ENCODE measurements around the gene KCNC1. TPM values are rescaled to one million over a fixed set of nuclear protein-coding genes. Genes with fewer than 3 reads are reported as not detected.
A peak's percentile ranks its signal among the peaks of the same experiment; 100 is the strongest.

The KCNC1 gene
- polyA plus RNA-seq, 1 experiment: not detected

- H3K4me3 ChIP-seq (ENCODE audit: low read depth, low read length): no peak overlapping the region
- POLR2A ChIA-PET: no interaction called here
- TF ChIP-seq, protein P1, sequence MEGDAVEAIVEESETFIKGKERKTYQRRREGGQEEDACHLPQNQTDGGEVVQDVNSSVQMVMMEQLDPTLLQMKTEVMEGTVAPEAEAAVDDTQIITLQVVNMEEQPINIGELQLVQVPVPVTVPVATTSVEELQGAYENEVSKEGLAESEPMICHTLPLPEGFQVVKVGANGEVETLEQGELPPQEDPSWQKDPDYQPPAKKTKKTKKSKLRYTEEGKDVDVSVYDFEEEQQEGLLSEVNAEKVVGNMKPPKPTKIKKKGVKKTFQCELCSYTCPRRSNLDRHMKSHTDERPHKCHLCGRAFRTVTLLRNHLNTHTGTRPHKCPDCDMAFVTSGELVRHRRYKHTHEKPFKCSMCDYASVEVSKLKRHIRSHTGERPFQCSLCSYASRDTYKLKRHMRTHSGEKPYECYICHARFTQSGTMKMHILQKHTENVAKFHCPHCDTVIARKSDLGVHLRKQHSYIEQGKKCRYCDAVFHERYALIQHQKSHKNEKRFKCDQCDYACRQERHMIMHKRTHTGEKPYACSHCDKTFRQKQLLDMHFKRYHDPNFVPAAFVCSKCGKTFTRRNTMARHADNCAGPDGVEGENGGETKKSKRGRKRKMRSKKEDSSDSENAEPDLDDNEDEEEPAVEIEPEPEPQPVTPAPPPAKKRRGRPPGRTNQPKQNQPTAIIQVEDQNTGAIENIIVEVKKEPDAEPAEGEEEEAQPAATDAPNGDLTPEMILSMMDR (IDR thresholded peaks at IDR 0.05; ENCODE audit: insufficient read depth, low read depth, low read length): no peak
- DNase-seq (ENCODE audit: low read depth): no peak
- CTCF ChIA-PET: interaction anchor here (0.5 to 7.2 kb wide), 3 partner anchors 37 to 219 kb away, joined by 3 to 65 read pairs (median 3); no protein-coding TSS in a partner anchor
- no peaks in the 10 kb centered on the region; the same call in 1 of the 2 replicates for H3K27me3 ChIP-seq (ENCODE audit: control insufficient read depth, insufficient read depth, low read length)
- H3K36me3 ChIP-seq (ENCODE audit: control insufficient read depth, insufficient read depth, low read length): no peaks in the 10 kb centered on the region
Measured at GRCh38 chr11:17767914-17768313, 33.3 kb downstream of the KCNC1 start.

DNA sequence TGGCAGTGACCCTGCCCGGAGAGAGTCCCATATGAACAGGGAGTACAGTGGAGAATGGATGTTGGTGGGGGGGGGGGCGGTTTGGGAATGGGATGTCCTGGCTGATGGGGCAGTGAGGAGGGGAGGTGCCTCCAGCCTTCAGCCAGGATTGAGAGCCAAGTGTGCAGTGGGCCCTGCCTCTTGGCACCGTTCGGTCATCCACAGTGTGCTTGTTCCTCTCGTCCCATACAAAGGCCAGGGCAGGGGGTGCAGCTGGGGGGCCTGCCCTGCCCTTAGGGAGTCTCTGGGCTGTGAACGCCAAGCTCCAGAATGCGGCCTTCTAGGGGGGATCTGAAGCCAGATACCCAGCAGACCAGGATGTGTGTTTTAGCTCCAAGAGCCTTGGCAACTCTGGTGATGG lies 34.0 kb downstream of the KCNC1 start:
- ChIA-PET CTCF (interaction anchor here (3.6 to 7.2 kb wide), 2 partner anchors 205 to 211 kb away, joined by 24 to 65 read pairs; no protein-coding TSS in a partner anchor), POLR2A (no interaction called here)
- TF ChIP-seq, protein P1 (IDR thresholded peaks at IDR 0.05; ENCODE audit: insufficient read depth, low read depth, low read length): no peak
- Histone ChIP-seq H3K4me3 (ENCODE audit: low read depth, low read length) (no peak overlapping the region), H3K27me3 (ENCODE audit: control insufficient read depth, insufficient read depth, low read length) (no peaks in the 10 kb centered on the region; the same call in 1 of the 2 replicates), H3K36me3 (ENCODE audit: control insufficient read depth, insufficient read depth, low read length) (no peaks in the 10 kb centered on the region)
- DNase-seq (ENCODE audit: low read depth): no peak

DNA sequence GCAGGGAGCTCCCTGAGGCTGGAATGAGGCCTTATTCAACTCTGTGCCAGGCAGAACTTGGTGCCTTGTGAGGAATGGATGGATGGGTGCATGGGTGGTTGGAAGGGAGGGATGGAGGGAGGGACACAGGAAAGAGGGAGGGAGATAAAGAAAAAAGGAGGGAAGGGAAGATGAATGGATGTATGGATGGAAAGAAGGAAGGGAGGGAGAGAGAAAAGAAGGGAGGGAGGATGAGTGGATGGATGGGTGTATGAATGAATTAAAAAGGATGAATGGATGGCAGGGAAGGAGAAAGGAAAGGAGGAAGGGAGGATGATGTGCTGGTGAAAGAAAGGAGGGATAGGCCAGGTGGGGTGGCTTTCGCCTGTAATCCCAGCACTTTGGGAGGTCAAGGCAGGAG lies 34.6 kb downstream of the KCNC1 start:
- ChIA-PET CTCF (interaction anchor here (1.3 to 7.2 kb wide), 4 partner anchors 10 to 210 kb away, joined by 4 to 65 read pairs (median 16); no protein-coding TSS in a partner anchor), POLR2A (no interaction called here)
- Histone ChIP-seq H3K27me3 (ENCODE audit: control insufficient read depth, insufficient read depth, low read length) (no peaks in the 10 kb centered on the region; the same call in 1 of the 2 replicates), H3K36me3 (ENCODE audit: control insufficient read depth, insufficient read depth, low read length) (no peaks in the 10 kb centered on the region), H3K4me3 (ENCODE audit: low read depth, low read length) (no peak overlapping the region)
- TF ChIP-seq, protein P1 (IDR thresholded peaks at IDR 0.05; ENCODE audit: insufficient read depth, low read depth, low read length): no peak
- DNase-seq (ENCODE audit: low read depth): no peak

GRCh38 chr11:17770048-17770652 lies 35.6 kb downstream of the KCNC1 start:
- ChIA-PET CTCF (interaction anchor here (0.6 to 7.2 kb wide), 11 partner anchors 9 to 229 kb away, joined by 3 to 65 read pairs (median 6); no protein-coding TSS in a partner anchor), POLR2A (no interaction called here)
- Histone ChIP-seq H3K4me3 (ENCODE audit: low read depth, low read length) (no peak overlapping the region), H3K36me3 (ENCODE audit: control insufficient read depth, insufficient read depth, low read length) (no peaks in the 10 kb centered on the region), H3K27me3 (ENCODE audit: control insufficient read depth, insufficient read depth, low read length) (no peaks in the 10 kb centered on the region; the same call in 1 of the 2 replicates)
- DNase-seq (ENCODE audit: low read depth): no peak
- TF ChIP-seq, protein P1 (IDR thresholded peaks at IDR 0.05; ENCODE audit: insufficient read depth, low read depth, low read length): peak; percentile 9; the same call in 1 of the 2 replicates

DNA sequence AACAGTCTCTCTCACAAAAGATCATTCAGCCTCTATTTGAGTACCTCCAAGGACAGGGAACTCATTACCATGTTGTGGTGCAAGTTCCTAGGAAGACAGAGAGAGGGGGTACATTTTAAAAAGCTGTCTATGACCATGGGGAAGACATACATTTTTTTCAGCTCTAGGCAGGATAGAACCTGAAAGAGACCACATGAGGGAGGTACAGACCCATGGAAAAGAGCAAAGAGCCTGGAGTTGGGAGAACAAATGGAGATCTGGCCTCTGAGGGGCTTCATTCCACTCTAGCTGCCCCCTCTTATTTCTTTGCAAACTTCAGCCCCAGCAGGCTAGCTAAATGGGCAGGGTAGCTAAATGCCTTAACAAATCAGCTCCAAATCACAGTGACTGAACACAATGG lies 36.3 kb downstream of the KCNC1 start:
- DNase-seq (ENCODE audit: low read depth): no peak
- POLR2A ChIA-PET: interaction anchor here (0.6 kb wide), 1 partner anchor 9 kb away, joined by 3 read pairs; no protein-coding TSS in a partner anchor
- Histone ChIP-seq H3K27me3 (ENCODE audit: control insufficient read depth, insufficient read depth, low read length) (no peaks in the 10 kb centered on the region; the same call in 1 of the 2 replicates), H3K36me3 (ENCODE audit: control insufficient read depth, insufficient read depth, low read length) (no peaks in the 10 kb centered on the region), H3K4me3 (ENCODE audit: low read depth, low read length) (no peak overlapping the region)
- CTCF ChIA-PET: interaction anchor here (0.6 to 7.2 kb wide), 10 partner anchors 9 to 228 kb away, joined by 3 to 65 read pairs (median 6); no protein-coding TSS in a partner anchor
- TF ChIP-seq, protein P1 (IDR thresholded peaks at IDR 0.05; ENCODE audit: insufficient read depth, low read depth, low read length): no peak
